CD14-positive monocyte (primary cell): ENCODE results near the gene DCAF6. TPM values are rescaled to one million over a fixed set of nuclear protein-coding genes. Genes with fewer than 3 reads are reported as not detected.

Source experiments
- DNase-seq, 3 donors: peaks; one replicate each; pipeline ENCODE4 v3.0.0-alpha.2; 2011 to 2022
- H2AFZ ChIP-seq: 2 replicates; pipeline ENCODE4 v1.6.0; 2012; ENCODE audit warnings: mild to moderate bottlenecking, low read depth, low read length, inconsistent platforms; ENCODE audit not compliant: insufficient read depth, poor library complexity, severe bottlenecking
- H3K27ac ChIP-seq, 2 donors: 1 replicate in 1 of 2; 2 replicates in 1 of 2; pipeline ENCODE4 v1.5.1; 2012 to 2013; ENCODE audit warnings: low read length in 2 of 2, control low read depth in 1 of 2, inconsistent platforms in 1 of 2, low read depth in 1 of 2, mild to moderate bottlenecking in 1 of 2
- H3K27me3 ChIP-seq, 2 donors: one replicate each; pipeline versions ENCODE4 v1.6.0 to v1.6.1; 2011 to 2013; ENCODE audit warnings: low read length in 2 of 2; ENCODE audit not compliant: control insufficient read depth in 2 of 2, insufficient read depth in 2 of 2
- H3K36me3 ChIP-seq, 2 donors: replicated peaks in 1 of 2; 1 replicate in 1 of 2; 2 replicates in 1 of 2; pipeline versions ENCODE4 v1.5.1 to v1.6.1; 2012 to 2013; ENCODE audit warnings: low read length in 2 of 2, control low read depth in 1 of 2, inconsistent platforms in 1 of 2, mild to moderate bottlenecking in 1 of 2; ENCODE audit not compliant: insufficient read depth in 2 of 2, control insufficient read depth in 1 of 2
- H3K4me1 ChIP-seq, 2 donors: 1 replicate in 1 of 2; 2 replicates in 1 of 2; pipeline versions ENCODE4 v1.5.1 to v1.6.1; 2012 to 2013; ENCODE audit warnings: low read length in 2 of 2, control low read depth in 1 of 2, inconsistent platforms in 1 of 2, mild to moderate bottlenecking in 1 of 2, moderate library complexity in 1 of 2; ENCODE audit not compliant: insufficient read depth in 2 of 2, control insufficient read depth in 1 of 2
- H3K4me2 ChIP-seq: replicated peaks from 2 replicates; pipeline ENCODE3; 2012; ENCODE audit warnings: low read length, moderate library complexity, mild to moderate bottlenecking; ENCODE audit not compliant: poor library complexity, severe bottlenecking; ENCODE audit errors: extremely low read depth
- H3K4me3 ChIP-seq, 3 experiments: fragments of 200-600 bp in 1 of 3; sonication (generic) in 1 of 3; replicated peaks in 1 of 3; 1 replicate in 2 of 3; 2 replicates in 1 of 3; pipeline ENCODE4 v1.5.1; 2011 to 2013; ENCODE audit warnings: low read length in 3 of 3, mild to moderate bottlenecking in 3 of 3, control low read depth in 2 of 3, low read depth in 2 of 3, inconsistent platforms in 1 of 3, moderate library complexity in 1 of 3
- H3K79me2 ChIP-seq: 2 replicates; pipeline ENCODE4 v1.6.0; 2012; ENCODE audit warnings: mild to moderate bottlenecking, control low read depth, inconsistent platforms, low read length, moderate library complexity; ENCODE audit not compliant: insufficient read depth
- H3K9ac ChIP-seq: 2 replicates; pipeline ENCODE4 v1.6.0; 2017; ENCODE audit warnings: low read length, mild to moderate bottlenecking; ENCODE audit not compliant: insufficient read depth, poor library complexity, severe bottlenecking
- H3K9me3 ChIP-seq, 2 donors: replicated peaks in 1 of 2; 1 replicate in 1 of 2; 2 replicates in 1 of 2; pipeline versions ENCODE4 v1.5.1 to v1.6.1; 2012 to 2013; ENCODE audit warnings: low read length in 2 of 2, control low read depth in 1 of 2; ENCODE audit not compliant: control insufficient read depth in 1 of 2, insufficient read depth in 1 of 2
- H4K20me1 ChIP-seq: 2 replicates; pipeline ENCODE4 v1.6.0; 2012; ENCODE audit warnings: mild to moderate bottlenecking, low read length, control low read depth, moderate library complexity; ENCODE audit not compliant: insufficient read depth
- H3K27ac Mint-ChIP-seq, 7 donors: one replicate each; pipeline ENCODE4 v1.8.0; 2020; ENCODE audit warnings: mild to moderate bottlenecking in 7 of 7, mixed read lengths in 7 of 7, moderate library complexity in 6 of 7, inconsistent platforms in 2 of 7
- H3K27me3 Mint-ChIP-seq, 3 donors: one replicate each; pipeline ENCODE4 v1.8.0; 2021 to 2022; ENCODE audit warnings: low read depth in 3 of 3, mild to moderate bottlenecking in 3 of 3, mixed read lengths in 3 of 3, moderate library complexity in 3 of 3, inconsistent platforms in 1 of 3
- H3K36me3 Mint-ChIP-seq, 2 donors: one replicate each; pipeline ENCODE4 v1.8.0; 2020; ENCODE audit warnings: mixed read lengths in 2 of 2, inconsistent platforms in 1 of 2, mild to moderate bottlenecking in 1 of 2
- H3K4me1 Mint-ChIP-seq: one replicate; pipeline ENCODE4 v1.8.0; 2020; ENCODE audit warnings: mild to moderate bottlenecking, mixed read lengths
- H3K4me3 Mint-ChIP-seq, 2 donors: one replicate each; pipeline ENCODE4 v1.8.0; 2020; ENCODE audit warnings: mild to moderate bottlenecking in 2 of 2, mixed read lengths in 2 of 2, moderate library complexity in 1 of 2
- H3K9me3 Mint-ChIP-seq, 7 donors: one replicate each; pipeline ENCODE4 v1.8.0; 2020 to 2022; ENCODE audit warnings: mixed read lengths in 7 of 7, mild to moderate bottlenecking in 6 of 7, moderate library complexity in 6 of 7, inconsistent platforms in 2 of 7
- CTCF ChIP-seq: fragments of 200-600 bp; IDR thresholded peaks from one replicate; pipeline ENCODE4 v1.8.0; 2022; ENCODE audit warnings: antibody characterized with exemption, mild to moderate bottlenecking
- whole genome bisulfite sequencing: methylation state at CpG from one replicate; pipeline ENCODE4 v1.1.5; 2013; ENCODE audit warnings: missing lambda C conversion rate; ENCODE audit not compliant: insufficient coverage; 5-methylcytosine and 5-hydroxymethylcytosine counted together
- intact Hi-C, 2 donors: fragments of 100-400 bp; cut with micrococcal nuclease; formaldehyde crosslinking; loops; one replicate each; pipeline versions ENCODE4 v1.15.0 to v1.15.1; 2023
- polyA plus RNA-seq, 3 donors: library from polyadenylated mRNA; depleted of rRNA in 1 of 3; unstranded in 2 of 3; stranded (reverse) in 1 of 3; fragments of 300-500 nt in 2 of 3; fragments of >200 nt in 1 of 3; fragmentation: Illumina TruSeq in 2 of 3; gene quantifications; 1 replicate in 2 of 3; 2 replicates in 1 of 3; pipeline ENCODE4 v1.2.3, GENCODE V29; 2012 to 2021

DCAF6 gene
- polyA plus RNA-seq, 3 donors = 11.8 to 16.1 (median 11.9) TPM

GRCh38 chr1:167898578-167899222 lies 37.8 kb upstream of the DCAF6 start:
- Histone ChIP-seq H2AFZ (no peak overlapping the region), H3K9me3 (no peaks in the 10 kb centered on the region), H3K9ac (no peak overlapping the region), H3K4me2 (no peak overlapping the region), H3K36me3 (no peaks in the 10 kb centered on the region), H3K79me2 (no peaks in the 10 kb centered on the region), H3K27me3 (no peaks in the 10 kb centered on the region), H4K20me1 (no peaks in the 10 kb centered on the region), H3K4me1 (no peaks in the 10 kb centered on the region), H3K4me3 (no peak overlapping the region), H3K27ac (no peak overlapping the region)
- Mint-ChIP-seq H3K27me3 (peaks cover 0 to 2% (median 2%) of the 10 kb centered on the region in 3 donors), H3K9me3 (no peaks in the 10 kb centered on the region), H3K27ac (no peak overlapping the region), H3K4me1 (no peaks in the 10 kb centered on the region), H3K4me3 (no peak overlapping the region), H3K36me3 (no peaks in the 10 kb centered on the region)
- 91% methylated on average over 4 of the region's 9 CpGs for WGBS
- intact Hi-C loops = no loop called here
- DNase-seq = no peak
- TF ChIP-seq CTCF = no peak

GRCh38 chr1:167899253-167899681 lies 37.2 kb upstream of the DCAF6 start:
- H3K9me3 ChIP-seq = no peaks in the 10 kb centered on the region
- DNase-seq = no peak
- H3K79me2 ChIP-seq = no peaks in the 10 kb centered on the region
- Mint-ChIP-seq H3K36me3 (no peaks in the 10 kb centered on the region), H3K27ac (no peak overlapping the region), H3K4me3 (no peak overlapping the region), H3K4me1 (no peaks in the 10 kb centered on the region), H3K27me3 (peaks cover 0 to 2% (median 2%) of the 10 kb centered on the region in 3 donors), H3K9me3 (no peaks in the 10 kb centered on the region)
- no peak overlapping the region for H3K4me3 ChIP-seq
- no peaks in the 10 kb centered on the region for H3K36me3 ChIP-seq
- no peak overlapping the region for H2AFZ ChIP-seq
- 98% methylated on average over 4 of the region's 4 CpGs for WGBS
- H3K27ac ChIP-seq = no peak overlapping the region
- no peak for TF ChIP-seq CTCF
- no peaks in the 10 kb centered on the region for H4K20me1 ChIP-seq
- intact Hi-C loops = no loop called here
- H3K4me2 ChIP-seq = no peak overlapping the region
- no peaks in the 10 kb centered on the region for H3K4me1 ChIP-seq
- H3K27me3 ChIP-seq = no peaks in the 10 kb centered on the region
- H3K9ac ChIP-seq = no peak overlapping the region
